Sigmoid colon (tissue), 4 donors: ENCODE results near the gene SLC9A9.

Experiments
- CTCF ChIP-seq, 4 experiments: fragments of 450-650 bp in 3 of 4; fragments of 200-600 bp in 1 of 4; IDR thresholded peaks; one replicate each; pipeline ENCODE4 v1.5.1; 2016 to 2019; ENCODE audit warnings: antibody characterized with exemption in 4 of 4, mild to moderate bottlenecking in 3 of 4, moderate library complexity in 2 of 4
- EP300 ChIP-seq, 4 donors: sonication (generic); formaldehyde crosslinking; IDR thresholded peaks; one replicate each; pipeline ENCODE4 v1.6.1; 2017; ENCODE audit warnings: antibody characterized with exemption in 4 of 4
- POLR2A ChIP-seq, 2 donors: fragments of 450-650 bp; IDR thresholded peaks; one replicate each; pipeline ENCODE4 v1.6.1; 2016; ENCODE audit warnings: antibody characterized with exemption in 2 of 2, mild to moderate bottlenecking in 2 of 2, moderate library complexity in 2 of 2

GRCh38 chr3:143825513-143825912, 22.8 kb downstream of the SLC9A9 start:
- TF ChIP-seq CTCF (IDR thresholded peaks at IDR 0.05) (no peak), POLR2A (IDR thresholded peaks at IDR 0.05) (no peak), EP300 (IDR thresholded peaks at IDR 0.05) (no peak)
